GM23338 (cell line): ENCODE data around the gene R3HDM2. TPM values are rescaled to one million over a fixed set of nuclear protein-coding genes. Genes with fewer than 3 reads are reported as not detected.
A peak's percentile ranks its signal among the peaks of the same experiment; 100 is the strongest.

ENCODE experiments used
- ATAC-seq: fragments of 200-7000 bp; cut with Tn5 transposase; 3 replicates; pipeline ENCODE4 v1.9.1; 2020
- DNase-seq: peaks from one replicate; pipeline ENCODE4 v3.0.0-alpha.2; 2015; ENCODE audit warnings: low spot score
- H2AFZ ChIP-seq: fragments of 200-600 bp; sonication (generic); 2 replicates; pipeline ENCODE4 v1.8.0; 2016; ENCODE audit warnings: antibody characterized with exemption, mild to moderate bottlenecking, moderate library complexity
- H3F3A ChIP-seq: fragments of 200-600 bp; sonication (generic); replicated peaks from 2 replicates; pipeline ENCODE4 v1.8.0; 2017; ENCODE audit warnings: antibody characterized with exemption, mixed run types, low read depth
- H3K27ac ChIP-seq: fragments of 200-600 bp; sonication (generic); 2 replicates; pipeline ENCODE4 v1.6.1; 2016; ENCODE audit warnings: low read depth
- H3K27me3 ChIP-seq: fragments of 200-600 bp; sonication (generic); 2 replicates; pipeline ENCODE4 v1.8.0; 2016; ENCODE audit warnings: mild to moderate bottlenecking, mixed run types, moderate library complexity; ENCODE audit not compliant: insufficient read depth
- H3K36me3 ChIP-seq: fragments of 200-600 bp; sonication (generic); 2 replicates; pipeline ENCODE4 v1.8.0; 2016; ENCODE audit warnings: mild to moderate bottlenecking; ENCODE audit not compliant: insufficient read depth
- H3K4me1 ChIP-seq: fragments of 200-600 bp; sonication (generic); 2 replicates; pipeline ENCODE4 v1.8.0; 2016; ENCODE audit warnings: mild to moderate bottlenecking, moderate library complexity; ENCODE audit not compliant: insufficient read depth
- H3K4me2 ChIP-seq: fragments of 200-600 bp; sonication (generic); 2 replicates; pipeline ENCODE4 v1.7.1; 2017; ENCODE audit warnings: mixed run types
- H3K4me3 ChIP-seq: fragments of 200-600 bp; sonication (generic); 2 replicates; pipeline ENCODE4 v1.6.1; 2016; ENCODE audit warnings: mixed run types
- H3K79me2 ChIP-seq: fragments of 200-600 bp; sonication (generic); replicated peaks from 2 replicates; pipeline ENCODE4 v1.8.0; 2017; ENCODE audit warnings: mild to moderate bottlenecking; ENCODE audit not compliant: insufficient read depth
- H3K9me2 ChIP-seq: fragments of 200-600 bp; sonication (generic); 2 replicates; pipeline ENCODE4 v1.8.0; 2017; ENCODE audit not compliant: insufficient read depth
- H4K20me1 ChIP-seq: fragments of 200-600 bp; sonication (generic); replicated peaks from 2 replicates; pipeline ENCODE4 v1.8.0; 2017; ENCODE audit warnings: mild to moderate bottlenecking; ENCODE audit not compliant: insufficient read depth
- H3K27ac Mint-ChIP-seq: 2 replicates; pipeline ENCODE4 v1.8.0; 2020; ENCODE audit warnings: inconsistent platforms, mild to moderate bottlenecking, moderate library complexity, mixed read lengths
- H3K27me3 Mint-ChIP-seq: 3 replicates; pipeline ENCODE4 v1.8.0; 2022; ENCODE audit warnings: low read depth, mild to moderate bottlenecking, moderate library complexity, mixed read lengths, inconsistent platforms; ENCODE audit not compliant: insufficient read depth, poor library complexity
- H3K36me3 Mint-ChIP-seq: 3 replicates; pipeline ENCODE4 v1.8.0; 2021; ENCODE audit warnings: low read depth, mild to moderate bottlenecking, inconsistent platforms, moderate library complexity, mixed read lengths
- H3K4me1 Mint-ChIP-seq: 3 replicates; pipeline ENCODE4 v1.8.0; 2020; ENCODE audit warnings: mild to moderate bottlenecking, inconsistent platforms, mixed read lengths
- H3K4me3 Mint-ChIP-seq: 3 replicates; pipeline ENCODE4 v1.8.0; 2021; ENCODE audit warnings: moderate library complexity, mild to moderate bottlenecking, inconsistent platforms, mixed read lengths
- H3K9me3 Mint-ChIP-seq: 3 replicates; pipeline ENCODE4 v1.8.0; 2020; ENCODE audit warnings: moderate library complexity, mild to moderate bottlenecking, inconsistent platforms, mixed read lengths
- CREB1 ChIP-seq: fragments of 250-450 bp; sonication (Bioruptor Pico); IDR thresholded peaks from 2 replicates; pipeline ENCODE4 v1.5.0; 2020; ENCODE audit warnings: low read depth, mild to moderate bottlenecking, moderate library complexity
- CTCF ChIP-seq, 2 experiments: fragments of 200-600 bp in 1 of 2; sonication (generic) in 1 of 2; conservative IDR thresholded peaks; 2 replicates each; pipeline versions ENCODE4 v1.5.1 to v1.6.1; 2016 to 2017; ENCODE audit warnings: antibody characterized with exemption in 2 of 2, low read depth in 2 of 2, mild to moderate bottlenecking in 2 of 2, moderate library complexity in 1 of 2
- EZH2 ChIP-seq: fragments of 200-600 bp; sonication (generic); IDR thresholded peaks from one replicate; pipeline ENCODE4 v1.8.0; 2017; ENCODE audit warnings: antibody characterized with exemption, mild to moderate bottlenecking, low read depth; ENCODE audit not compliant: unreplicated experiment
- EZH2phosphoT487 ChIP-seq: fragments of 200-600 bp; sonication (generic); IDR thresholded peaks from one replicate; pipeline ENCODE4 v1.8.1; 2018; ENCODE audit warnings: antibody characterized with exemption; ENCODE audit not compliant: unreplicated experiment
- JUNB ChIP-seq: IDR thresholded peaks from one replicate; pipeline ENCODE4 v1.6.1; 2016; ENCODE audit warnings: antibody characterized with exemption; ENCODE audit not compliant: unreplicated experiment
- POLR2AphosphoS5 ChIP-seq: IDR thresholded peaks from 2 replicates; pipeline ENCODE4 v1.6.1; 2016; ENCODE audit warnings: antibody characterized with exemption, low read depth
- polyA plus RNA-seq: library from polyadenylated mRNA; unstranded; fragments of >200 nt; fragmentation: Nextera tagmentation; extraction: Ambion mirVana; gene quantifications from 2 replicates; pipeline ENCODE4 v1.2.1, GENCODE V29; 2016
- total RNA-seq: library from RNA; depleted of rRNA; stranded (reverse); fragments of >200 nt; shearing (Covaris generic); gene quantifications from 2 replicates; pipeline ENCODE4 v1.2.3, GENCODE V29; 2014

R3HDM2 gene
- total and polyA plus RNA-seq, 2 experiments from 2014 or later = 9.6 to 19.6 TPM

- Histone ChIP-seq H3K27ac (no peak overlapping the region), H2AFZ (no peak overlapping the region), H3K79me2 (no peaks in the 10 kb centered on the region), H3F3A (peaks cover 8% of the 10 kb centered on the region), H3K9me2 (no peaks in the 10 kb centered on the region), H3K4me1 (peaks cover 44% of the 10 kb centered on the region), H3K27me3 (peaks cover 75% of the 10 kb centered on the region), H3K36me3 (no peaks in the 10 kb centered on the region), H3K4me2 (peak overlapping the region; percentile 99), H3K4me3 (peak overlapping the region; percentile 85), H4K20me1 (no peaks in the 10 kb centered on the region; the same call in 1 of the 2 replicates)
- ATAC-seq = no peak
- no peaks in the 10 kb centered on the region; the same call in 2 of the 3 replicates for H3K36me3 Mint-ChIP-seq
- peak overlapping the region; percentile 79 for H3K4me3 Mint-ChIP-seq
- H3K27me3 Mint-ChIP-seq = peaks cover 81% of the 10 kb centered on the region
- no peaks in the 10 kb centered on the region for H3K9me3 Mint-ChIP-seq
- no peak for TF ChIP-seq CREB1 (CRISPR knock-in tag)
- peak; percentile 83 for TF ChIP-seq EZH2
- peak; percentile 20 for DNase-seq
- H3K4me1 Mint-ChIP-seq = peaks cover 60% of the 10 kb centered on the region
- no peak overlapping the region for H3K27ac Mint-ChIP-seq
These were observed 189.2 kb downstream of the R3HDM2 start for GRCh38 chr12:57241402-57242310.

GRCh38 chr12:57240926-57241401, 189.9 kb downstream of the R3HDM2 start:
- Histone ChIP-seq H3K36me3 (no peaks in the 10 kb centered on the region), H3K4me1 (peaks cover 41% of the 10 kb centered on the region), H3K9me2 (no peaks in the 10 kb centered on the region), H3F3A (peaks cover 9% of the 10 kb centered on the region), H3K4me3 (peak overlapping the region; percentile 85), H3K79me2 (no peaks in the 10 kb centered on the region), H3K4me2 (peak overlapping the region; percentile 99), H3K27me3 (peaks cover 82% of the 10 kb centered on the region), H3K27ac (no peak overlapping the region), H4K20me1 (no peaks in the 10 kb centered on the region; the same call in 1 of the 2 replicates), H2AFZ (no peak overlapping the region)
- ATAC-seq (peak; percentile 6), DNase-seq (peak; percentile 81)
- TF ChIP-seq CTCF (conservative IDR thresholded peaks at IDR 0.05; ENCODE audit: low read depth in 2 of 2) (no peak), EZH2 (peak; percentile 50)
- peaks cover 87% of the 10 kb centered on the region for H3K27me3 Mint-ChIP-seq
- H3K9me3 Mint-ChIP-seq = no peaks in the 10 kb centered on the region; the same call in 2 of the 3 replicates
- H3K4me1 Mint-ChIP-seq = peaks cover 64% of the 10 kb centered on the region
- no peak overlapping the region for H3K27ac Mint-ChIP-seq
- H3K36me3 Mint-ChIP-seq = no peaks in the 10 kb centered on the region; the same call in 2 of the 3 replicates
- H3K4me3 Mint-ChIP-seq = peak overlapping the region; percentile 79

- no peaks in the 10 kb centered on the region for H3K36me3 ChIP-seq
- H3K4me1 ChIP-seq = peaks cover 48% of the 10 kb centered on the region
- H3K9me3 Mint-ChIP-seq = no peaks in the 10 kb centered on the region; the same call in 2 of the 3 replicates
- peaks cover 93% of the 10 kb centered on the region for H3K27me3 Mint-ChIP-seq
- no peaks in the 10 kb centered on the region; the same call in 1 of the 2 replicates for H4K20me1 ChIP-seq
- peaks cover 68% of the 10 kb centered on the region for H3K4me1 Mint-ChIP-seq
- H3K4me2 ChIP-seq = peak overlapping the region; percentile 99
- H3K4me3 Mint-ChIP-seq = peak overlapping the region; percentile 79
- no peak overlapping the region for H3K27ac ChIP-seq
- H3F3A ChIP-seq = peaks cover 16% of the 10 kb centered on the region
- no peak overlapping the region for H3K27ac Mint-ChIP-seq
- H3K27me3 ChIP-seq = peaks cover 89% of the 10 kb centered on the region
- H3K36me3 Mint-ChIP-seq = peaks cover 3% of the 10 kb centered on the region; the same call in 2 of the 3 replicates
- H3K4me3 ChIP-seq = peak overlapping the region; percentile 85
- no peaks in the 10 kb centered on the region for H3K9me2 ChIP-seq
- H2AFZ ChIP-seq = peak overlapping the region; percentile 96
- no peak for ATAC-seq
- DNase-seq = peak; percentile 67
- no peaks in the 10 kb centered on the region for H3K79me2 ChIP-seq
- TF ChIP-seq EZH2phosphoT487 (no peak), JUNB (no peak), POLR2AphosphoS5 (peak; percentile 53), CREB1 (CRISPR knock-in tag) (peak; percentile 39; the same call in 1 of the 2 replicates)
These were observed 190.5 kb downstream of the R3HDM2 start for GRCh38 chr12:57240066-57240921.
